ENCODE measurements around the gene NR2C2. TPM values are rescaled to one million over a fixed set of nuclear protein-coding genes. Genes with fewer than 3 reads are reported as not detected.
A peak's percentile ranks its signal among the peaks of the same experiment; 100 is the strongest.

Gene NR2C2
- total RNA-seq, 4 donors from 2014 or later: 33.3 to 91.6 (median 51.5) TPM

- peaks cover 4% of the 10 kb centered on the region for H3K27me3 ChIP-seq
- H3K4me1 ChIP-seq: no peaks in the 10 kb centered on the region
- H3K4me3 ChIP-seq: no peak overlapping the region
- TF ChIP-seq EP300 (IDR thresholded peaks at IDR 0.05) (no peak), POLR2AphosphoS5 (IDR thresholded peaks at IDR 0.05) (no peak), CTCF (IDR thresholded peaks at IDR 0.05) (no peak), POLR2A (IDR thresholded peaks at IDR 0.05) (no peak)
- H3K9me3 ChIP-seq: no peaks in the 10 kb centered on the region
- peak; percentile 40 to 60 for DNase-seq (ENCODE audit: low spot score in 2 of 2)
- H3K27ac ChIP-seq: no peak overlapping the region
- WGBS: 78% methylated on average over 3 of the region's 3 CpGs
- peaks cover 10% of the 10 kb centered on the region for H3K36me3 ChIP-seq
Measured at GRCh38 chr3:14915636-14916222, 31.7 kb upstream of the NR2C2 start.

GRCh38 chr3:14918356-14918860, 29.0 kb upstream of the NR2C2 start:
- Histone ChIP-seq H3K27ac (no peak overlapping the region), H3K27me3 (peaks cover 4% of the 10 kb centered on the region)

GRCh38 chr3:14920536-14920935, 26.8 kb upstream of the NR2C2 start:
- WGBS: 80% methylated on average over 5 of the region's 5 CpGs
- peak; percentile 31 to 50 for DNase-seq (ENCODE audit: low spot score in 2 of 2)
- peaks cover 6% of the 10 kb centered on the region for H3K4me1 ChIP-seq
- TF ChIP-seq CTCF (IDR thresholded peaks at IDR 0.05): no peak
- no peak for TF ChIP-seq EP300 (IDR thresholded peaks at IDR 0.05)
- TF ChIP-seq POLR2AphosphoS5 (IDR thresholded peaks at IDR 0.05): no peak
- TF ChIP-seq POLR2A (IDR thresholded peaks at IDR 0.05): no peak
- H3K27me3 ChIP-seq: peaks cover 4% of the 10 kb centered on the region
- H3K4me3 ChIP-seq: no peak overlapping the region
- no peaks in the 10 kb centered on the region for H3K9me3 ChIP-seq
- H3K27ac ChIP-seq: no peak overlapping the region
- peaks cover 22% of the 10 kb centered on the region for H3K36me3 ChIP-seq

More at GRCh38 chr3:14918356-14918860, 29.0 kb upstream of the NR2C2 start:
- no peak overlapping the region for H3K4me3 ChIP-seq
- 57% methylated on average over 13 of the region's 13 CpGs for WGBS
- peak in 1 of 2 donors; percentile 39 for DNase-seq (ENCODE audit: low spot score in 2 of 2)
- no peaks in the 10 kb centered on the region for H3K9me3 ChIP-seq
- peaks cover 6% of the 10 kb centered on the region for H3K4me1 ChIP-seq
- TF ChIP-seq EP300 (IDR thresholded peaks at IDR 0.05) (no peak), CTCF (IDR thresholded peaks at IDR 0.05) (no peak), POLR2AphosphoS5 (IDR thresholded peaks at IDR 0.05) (no peak), POLR2A (IDR thresholded peaks at IDR 0.05) (no peak)
- peaks cover 12% of the 10 kb centered on the region for H3K36me3 ChIP-seq

- Histone ChIP-seq H3K27me3 (peaks cover 4% of the 10 kb centered on the region), H3K4me1 (peaks cover 6% of the 10 kb centered on the region), H3K9me3 (no peaks in the 10 kb centered on the region), H3K36me3 (peaks cover 22% of the 10 kb centered on the region), H3K4me3 (no peak overlapping the region), H3K27ac (no peak overlapping the region)
- TF ChIP-seq EP300 (IDR thresholded peaks at IDR 0.05): no peak
- no peak for TF ChIP-seq POLR2A (IDR thresholded peaks at IDR 0.05)
- TF ChIP-seq CTCF (IDR thresholded peaks at IDR 0.05): peak; percentile 93 to 96
- peak in 1 of 3 donors; percentile 73 for TF ChIP-seq POLR2AphosphoS5 (IDR thresholded peaks at IDR 0.05)
- peak; percentile 92 to 95 for DNase-seq (ENCODE audit: low spot score in 2 of 2)
- WGBS: 16% methylated on average over 9 of the region's 10 CpGs
Measured at GRCh38 chr3:14921034-14921616, 26.3 kb upstream of the NR2C2 start.
